GM04504 (cell line): ENCODE results near the gene SUGP2.
"Not testable (repeated sequence)": the region's sequence is repeated elsewhere in the genome, so short reads cannot be mapped to it uniquely, and the experiment has no call there.

ENCODE experiments used
- DNase-seq: peaks from one replicate; pipeline ENCODE4 v3.0.0-alpha.2; 2012; ENCODE audit warnings: low read depth

Gene SUGP2

DNA sequence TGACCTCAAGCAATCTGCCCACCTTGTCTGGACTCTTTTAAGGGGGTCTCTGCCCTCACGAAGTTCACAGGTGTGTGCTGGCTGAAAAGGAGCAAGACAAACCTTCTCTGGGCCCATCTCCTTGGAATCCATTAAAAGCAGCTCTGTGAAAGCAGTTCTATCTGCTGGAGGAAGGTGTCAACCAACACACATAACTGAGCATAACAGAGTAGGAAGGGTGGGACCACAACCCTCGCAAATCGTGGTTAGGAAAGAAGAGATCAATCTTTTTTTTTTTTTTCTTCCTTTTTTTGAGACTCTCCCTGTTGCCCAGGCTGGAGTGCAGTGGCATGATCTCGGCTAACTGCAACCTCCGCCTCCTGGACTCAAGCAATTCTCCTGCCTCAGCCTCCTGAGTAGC, 1.4 kb downstream of the SUGP2 start:
- no peak for DNase-seq

DNA sequence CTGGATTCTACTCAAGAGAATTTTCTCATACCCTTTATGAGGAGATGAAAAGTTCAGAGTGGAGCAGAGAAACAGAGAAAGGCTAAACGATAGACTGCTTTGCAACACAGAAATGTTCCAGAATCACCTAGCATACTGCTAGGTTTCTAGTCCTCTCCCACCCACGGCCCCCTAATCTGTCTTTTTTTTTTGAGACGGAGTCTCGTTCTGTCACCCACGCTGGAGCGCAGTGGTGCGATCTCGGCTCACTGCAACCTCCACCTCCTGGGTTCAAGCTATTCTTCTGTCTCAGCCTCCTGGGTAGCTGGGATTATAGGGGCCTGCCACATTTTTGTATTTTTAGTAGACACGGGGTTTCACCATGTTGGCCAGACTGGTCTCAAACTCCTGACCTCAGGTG, 4.8 kb downstream of the SUGP2 start:
- DNase-seq, result no peak

DNA sequence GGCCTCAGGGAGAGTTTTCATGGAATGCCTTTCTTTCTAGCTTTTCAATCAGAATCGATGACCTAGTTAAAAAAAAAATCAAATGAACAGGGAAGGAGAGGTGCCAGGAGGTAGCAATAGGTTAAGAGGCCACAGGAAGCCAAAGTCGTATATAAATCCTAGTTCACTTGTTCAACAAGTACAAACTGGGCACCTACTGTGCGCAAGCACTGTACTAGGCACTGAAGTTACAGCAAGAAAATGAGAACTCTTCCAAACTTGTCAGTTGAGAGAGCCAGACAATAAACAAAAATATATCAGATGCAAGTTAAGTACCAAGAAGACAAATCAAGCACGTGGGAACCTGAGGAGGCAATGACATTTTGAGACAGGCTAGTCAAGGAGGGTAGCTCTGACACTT, 6.1 kb downstream of the SUGP2 start:
- no peak for DNase-seq

DNA sequence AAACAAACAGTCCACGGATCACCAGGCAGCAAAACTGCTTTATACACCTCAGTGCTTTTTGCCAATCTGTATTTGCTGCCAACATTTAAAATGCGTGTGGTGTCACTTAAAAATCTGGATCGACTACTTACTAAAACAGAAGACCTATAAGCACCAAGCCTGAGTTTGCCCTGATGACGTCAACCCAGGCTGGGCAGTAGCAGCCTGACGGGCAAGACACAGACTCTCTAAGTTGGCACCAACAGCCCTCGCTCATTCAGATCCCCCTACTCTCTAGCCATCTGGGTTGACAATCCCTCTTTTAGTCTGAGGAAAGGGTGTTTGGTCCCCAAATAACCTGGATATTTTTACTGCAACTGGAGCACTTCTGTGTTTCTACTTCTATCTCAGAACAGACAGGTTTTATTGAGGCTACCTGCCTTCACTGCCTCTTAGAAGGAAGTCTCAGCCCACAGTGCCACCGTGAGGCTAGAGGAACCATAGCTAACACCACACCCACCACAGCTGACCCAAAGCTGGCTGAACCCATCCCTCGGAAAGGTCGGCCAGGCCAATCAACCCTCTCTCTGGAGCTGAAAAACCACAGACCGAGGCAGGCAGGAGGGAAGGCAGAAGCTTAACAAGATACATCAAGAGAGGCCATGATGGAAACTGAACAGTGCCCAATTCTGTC, 6.9 kb downstream of the SUGP2 start:
- DNase-seq, result no peak

DNA sequence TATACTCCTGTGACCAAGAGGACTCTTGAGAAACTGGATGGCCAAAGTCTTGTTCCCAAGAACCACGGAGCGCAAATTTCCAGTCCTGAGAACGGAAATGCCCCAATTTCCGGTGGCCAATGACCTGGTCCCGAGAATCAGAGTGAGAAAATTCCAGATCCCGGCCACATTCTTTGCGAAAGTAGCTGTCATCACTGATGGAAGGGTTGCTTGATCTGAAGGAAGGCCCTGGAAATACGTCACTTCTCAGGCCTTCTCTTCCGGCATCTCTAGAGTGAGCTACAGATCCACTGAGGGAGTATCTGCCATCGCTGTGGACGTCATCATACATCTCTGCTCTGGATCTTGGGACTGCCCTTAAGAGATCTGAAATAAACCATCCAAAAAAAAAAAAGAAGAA, 7.5 kb downstream of the SUGP2 start:
- no peak for DNase-seq

DNA sequence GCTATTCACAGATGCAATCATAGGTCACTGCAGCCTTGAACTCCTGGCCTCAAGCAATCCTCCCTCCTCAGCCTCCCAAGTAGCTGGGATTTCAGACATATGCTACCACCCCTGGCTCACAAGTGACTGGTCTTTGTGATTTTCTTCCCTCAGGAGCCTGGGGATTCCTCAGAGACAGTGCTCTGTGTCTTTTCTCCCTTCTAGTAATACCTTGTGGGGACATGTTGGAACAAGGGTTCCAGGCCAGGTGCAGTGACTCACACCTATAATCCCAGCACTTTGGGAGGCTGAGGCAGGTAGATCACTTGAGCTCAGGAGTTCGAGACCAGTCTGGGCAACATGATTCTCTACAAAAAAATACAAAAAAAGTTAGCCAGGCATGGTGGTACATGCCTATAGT, 9.9 kb downstream of the SUGP2 start:
- not testable (repeated sequence) for DNase-seq

DNA sequence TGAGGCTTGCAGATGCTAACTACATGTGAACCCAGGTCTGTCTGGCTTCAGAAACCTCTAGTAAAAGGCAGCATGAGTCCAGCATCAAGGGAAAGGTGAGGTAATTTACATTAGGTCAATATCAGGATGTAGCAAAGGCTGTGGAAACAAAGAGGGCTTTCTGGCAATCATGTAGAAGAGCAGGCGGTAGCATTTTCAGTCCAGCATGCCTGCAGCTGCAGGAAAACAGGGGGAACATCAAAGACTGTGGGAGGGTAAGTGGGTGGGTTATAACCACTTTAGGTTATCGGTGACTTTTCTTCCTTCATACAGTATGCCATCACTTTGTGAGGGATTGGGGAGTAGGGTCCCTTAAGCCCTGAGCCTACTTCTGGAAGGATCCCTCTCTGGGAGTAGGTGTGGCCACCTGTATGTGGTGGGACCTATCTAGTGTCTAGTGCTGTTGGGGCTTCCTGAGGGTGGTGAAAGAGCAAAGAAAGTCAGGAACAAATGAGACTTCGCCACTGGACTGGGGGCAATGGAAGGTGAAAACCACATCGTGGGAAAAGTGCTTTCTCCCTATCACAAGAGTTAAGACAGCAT, 10.8 kb downstream of the SUGP2 start:
- no peak for DNase-seq

DNA sequence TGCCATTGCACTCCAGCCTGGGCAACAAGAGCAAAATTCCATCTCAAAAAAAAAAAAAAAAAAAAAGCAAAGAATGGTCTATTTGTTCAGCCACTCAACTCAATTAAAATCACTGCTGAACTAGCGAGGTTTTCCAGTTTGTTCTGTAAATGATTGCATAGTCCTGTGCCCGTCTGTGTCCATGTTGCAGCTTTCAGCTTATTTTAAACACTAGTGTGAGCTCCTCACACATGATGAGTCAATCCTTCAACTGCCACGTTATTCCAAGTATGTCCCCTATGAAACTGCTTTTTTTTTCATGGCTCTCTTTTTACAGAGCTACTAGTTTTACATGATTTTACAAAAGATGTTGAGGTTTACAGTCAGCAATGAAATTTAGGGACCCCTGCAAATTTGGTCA, 12.2 kb downstream of the SUGP2 start:
- DNase-seq, result no peak

DNA sequence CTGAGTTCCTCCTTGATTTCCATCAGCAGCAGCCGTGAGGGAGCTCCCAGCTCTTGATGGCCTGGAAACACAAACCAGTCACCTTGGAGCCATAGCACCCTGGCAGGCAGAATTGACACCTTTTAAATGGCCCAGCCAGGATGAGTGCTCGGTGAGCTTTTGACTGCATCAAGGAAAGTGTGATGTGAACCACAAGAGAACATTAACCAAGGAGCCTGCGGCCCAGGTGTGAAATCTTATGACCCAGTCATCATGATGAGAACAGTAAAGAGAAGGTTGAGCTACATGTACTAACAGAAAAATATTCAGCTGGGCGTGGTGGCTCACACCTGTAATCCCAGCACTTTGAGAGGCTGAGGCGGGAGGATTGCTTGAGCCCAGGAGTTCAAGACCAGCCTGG, 22.8 kb downstream of the SUGP2 start:
- no peak for DNase-seq

DNA sequence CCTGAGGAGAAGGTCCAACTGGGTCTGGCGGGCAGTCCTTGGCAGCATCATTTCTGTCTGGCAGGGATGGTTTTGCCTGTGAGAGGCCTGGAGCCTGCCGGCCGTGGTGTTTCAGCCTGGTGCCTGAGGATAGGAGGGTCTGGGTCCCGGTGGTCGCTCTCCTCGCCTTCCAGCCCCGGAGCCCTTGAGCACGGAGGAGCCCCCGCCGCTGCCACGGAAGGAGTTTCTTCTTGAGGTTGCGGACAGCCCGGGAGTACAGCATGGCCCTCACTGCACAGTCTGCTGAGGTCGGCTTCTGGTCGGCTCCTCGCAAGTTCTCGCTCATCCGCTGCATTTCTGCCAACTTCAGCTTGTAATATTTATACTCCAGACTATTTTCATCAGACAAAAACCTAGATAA, 23.4 kb downstream of the SUGP2 start:
- no peak for DNase-seq

DNA sequence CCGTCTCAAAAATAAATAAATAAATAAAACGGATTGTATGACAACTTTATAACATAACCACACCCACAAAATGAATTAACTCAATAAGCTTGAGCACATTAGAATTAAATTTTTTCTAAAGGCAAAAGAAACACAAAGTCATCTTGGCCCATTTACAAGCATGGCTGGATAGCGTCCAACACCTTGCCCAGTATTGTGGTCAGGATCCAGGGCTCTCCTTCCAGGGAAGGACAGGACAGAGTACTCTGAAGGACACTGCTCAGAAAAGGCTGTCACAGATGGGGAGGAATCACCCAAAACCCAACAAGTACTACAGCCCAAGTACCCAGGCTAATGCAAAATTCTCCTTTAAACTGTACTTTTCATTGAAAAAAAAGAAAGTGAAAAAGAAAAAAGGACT, 27.1 kb downstream of the SUGP2 start:
- no peak for DNase-seq

DNA sequence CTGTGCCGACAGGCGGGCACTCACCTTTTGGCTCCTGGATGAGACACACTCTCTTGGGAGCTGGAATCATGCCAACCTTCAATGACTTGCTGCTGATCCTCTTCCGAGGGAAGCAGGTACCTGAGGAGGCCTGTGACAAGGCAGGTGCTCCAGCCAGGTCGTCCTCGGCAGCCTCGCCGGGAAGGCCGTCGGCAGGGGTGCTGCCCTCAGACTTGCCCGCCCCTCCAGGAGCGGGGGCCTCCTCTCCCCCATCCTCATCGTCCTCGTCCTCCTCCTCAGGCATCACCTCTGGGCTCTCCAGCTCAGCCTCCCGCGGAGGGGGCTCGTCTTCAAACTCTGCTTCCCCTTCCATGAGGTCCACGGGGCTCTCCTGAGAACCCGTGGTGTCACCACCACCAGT, 29.2 kb downstream of the SUGP2 start:
- no peak for DNase-seq

DNA sequence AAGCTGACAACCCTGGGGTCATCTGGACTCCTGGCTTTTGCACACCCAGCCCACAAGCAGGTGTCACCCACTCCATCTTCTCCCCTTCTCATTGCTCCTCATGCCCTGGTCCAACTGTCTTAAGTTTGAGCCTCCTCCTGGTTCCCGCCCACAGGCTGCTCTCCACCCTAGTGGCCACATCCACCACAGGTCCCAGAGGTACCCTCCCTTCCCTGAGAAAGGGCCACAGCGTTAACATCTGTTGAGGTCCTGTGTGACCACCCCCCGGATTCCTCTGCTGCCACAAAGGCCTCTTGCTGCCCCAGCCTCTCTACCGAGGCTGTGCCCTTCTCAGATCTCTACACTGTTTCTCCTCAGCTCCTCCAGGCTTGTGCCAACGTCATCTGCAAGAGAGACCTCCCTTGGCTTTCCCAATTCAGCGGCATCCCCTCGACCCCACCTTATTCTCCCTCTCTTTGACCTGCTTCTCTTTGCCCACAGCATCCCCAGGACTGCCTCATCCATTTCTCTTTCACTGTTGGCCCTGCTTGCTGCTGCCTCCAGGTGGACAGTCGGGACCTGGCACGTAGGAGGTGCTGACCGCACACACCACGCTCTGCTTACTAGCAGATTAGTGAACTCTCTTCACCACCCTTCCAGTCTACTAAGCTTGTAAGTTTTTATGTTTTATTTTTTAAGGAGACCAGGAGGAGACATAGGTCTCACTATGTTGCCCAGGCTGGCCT, 33.3 kb downstream of the SUGP2 start:
- no peak for DNase-seq

DNA sequence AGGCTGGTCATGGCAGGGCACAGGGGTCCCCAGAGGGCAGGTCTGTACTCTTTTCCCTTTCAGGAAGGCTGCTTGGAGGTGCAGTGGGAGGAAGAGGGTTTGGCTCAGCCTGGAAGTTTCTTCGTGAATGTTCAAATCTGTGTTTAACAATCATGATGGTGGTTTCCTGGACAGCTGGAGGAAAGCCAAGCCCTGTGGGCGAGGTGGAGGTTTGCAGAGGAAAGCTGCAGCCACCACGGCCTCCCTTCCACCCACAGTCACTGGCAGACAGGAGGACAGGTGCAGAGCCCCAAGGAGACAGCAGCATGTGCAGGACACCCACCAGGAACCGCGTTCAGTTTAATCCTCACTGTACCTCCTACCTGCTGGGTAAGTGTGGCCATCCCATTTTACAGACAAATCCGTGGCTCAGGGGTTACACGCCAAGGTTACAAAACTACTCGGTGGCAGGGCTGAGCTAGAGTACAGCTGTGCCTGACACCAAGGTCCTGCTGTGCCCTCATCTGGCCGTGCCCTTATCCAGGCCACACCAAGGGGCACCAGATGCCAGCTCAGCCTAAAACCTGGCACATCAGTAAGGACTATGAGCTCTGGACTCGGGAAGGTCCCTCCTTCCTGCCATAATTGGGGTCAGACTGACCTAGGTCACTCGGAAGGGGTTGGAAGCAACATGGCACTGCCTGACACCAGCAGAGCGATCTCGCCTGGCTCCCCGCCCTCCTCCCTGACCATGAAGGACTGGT, 34.1 kb downstream of the SUGP2 start:
- DNase-seq, result no peak

DNA sequence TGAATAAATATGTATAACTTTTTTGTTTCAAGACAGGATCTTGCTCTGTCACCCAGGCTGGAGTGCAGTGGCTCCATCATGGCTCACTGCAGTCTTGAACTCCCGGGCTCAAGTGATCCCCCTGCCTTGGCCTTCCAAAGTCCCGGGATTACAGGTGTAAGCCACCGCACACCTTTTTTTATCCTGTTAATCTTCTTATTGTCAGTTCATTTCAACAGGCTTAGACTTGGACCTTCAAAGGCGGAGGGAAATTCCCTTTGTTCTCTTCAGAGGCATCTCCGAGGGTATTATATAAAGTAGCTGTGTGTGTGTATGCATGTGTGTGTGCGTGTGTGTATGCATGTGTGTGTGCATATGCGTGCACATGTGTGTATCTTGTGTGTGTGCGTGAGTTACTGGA, 35.0 kb downstream of the SUGP2 start:
- no peak for DNase-seq

DNA sequence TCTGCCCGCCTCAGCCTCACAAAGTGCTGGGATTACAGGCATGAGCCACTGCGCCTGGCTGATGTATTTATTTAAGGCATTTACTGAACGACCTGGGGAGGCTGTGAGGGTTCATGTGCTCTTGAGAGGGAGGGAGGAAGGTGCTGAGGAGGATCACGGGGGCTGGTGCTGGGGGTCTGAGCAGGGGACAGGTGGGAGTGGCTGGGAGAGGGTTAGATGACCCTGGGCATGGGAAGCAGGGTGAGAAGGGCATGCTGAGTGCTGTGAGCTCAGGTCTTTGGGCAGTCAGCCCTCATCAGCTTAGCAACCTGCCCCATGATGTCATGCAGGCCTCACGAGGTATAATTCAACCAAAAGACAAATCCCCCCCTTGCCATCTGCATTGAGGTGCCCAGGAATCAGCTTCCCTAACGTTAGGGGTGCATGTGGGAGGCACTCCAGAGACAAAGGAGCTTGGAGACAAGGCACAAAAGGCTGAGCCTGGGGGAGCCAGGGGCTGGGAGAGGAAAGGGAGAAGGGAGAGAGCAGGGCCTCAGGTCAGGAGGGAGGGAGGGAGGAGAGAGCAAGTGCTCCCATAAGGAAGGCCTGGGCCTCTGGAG, 36.4 kb downstream of the SUGP2 start:
- no peak for DNase-seq

DNA sequence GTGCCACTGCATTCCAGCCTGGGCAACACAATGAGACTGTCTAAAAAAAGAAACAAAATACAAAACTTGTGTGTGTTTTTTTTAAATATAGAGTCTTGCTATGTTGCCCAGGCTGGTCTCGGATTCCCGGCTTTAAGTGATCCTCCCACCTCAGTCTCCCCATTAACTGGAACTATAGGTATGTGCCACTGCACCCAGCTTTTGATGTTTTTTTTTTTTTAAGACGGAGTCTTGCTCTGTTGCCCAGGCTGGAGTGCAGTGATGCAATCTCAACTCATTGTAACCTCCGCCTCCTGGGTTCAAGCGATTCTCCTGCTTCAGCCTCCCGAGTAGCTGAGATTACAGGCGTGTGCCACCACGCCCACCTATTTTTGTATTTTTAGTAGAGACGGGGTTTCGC, 37.0 kb downstream of the SUGP2 start:
- DNase-seq, result no peak

DNA sequence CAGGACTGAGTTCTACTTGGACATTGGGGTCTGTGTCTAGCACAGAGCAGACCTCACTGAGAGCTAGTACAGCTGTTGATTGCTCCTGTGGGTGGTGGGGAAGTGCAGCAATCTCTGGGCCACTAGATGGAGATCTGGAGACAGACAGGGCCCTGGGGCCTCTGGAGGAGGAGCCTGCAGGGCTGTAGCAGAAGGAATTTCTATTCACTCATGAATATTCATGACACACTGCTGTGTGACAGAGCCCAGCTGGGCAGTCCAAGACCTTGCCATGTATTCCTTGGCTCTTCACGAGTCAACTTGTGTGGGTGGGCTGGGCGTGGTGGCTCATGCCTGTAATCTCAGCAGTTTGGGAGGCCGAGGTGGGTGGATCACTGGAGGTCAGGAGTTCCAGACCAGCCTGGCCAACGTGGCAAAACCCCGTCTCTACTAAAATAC, 37.5 kb downstream of the SUGP2 start:
- DNase-seq, result peak; percentile 63

DNA sequence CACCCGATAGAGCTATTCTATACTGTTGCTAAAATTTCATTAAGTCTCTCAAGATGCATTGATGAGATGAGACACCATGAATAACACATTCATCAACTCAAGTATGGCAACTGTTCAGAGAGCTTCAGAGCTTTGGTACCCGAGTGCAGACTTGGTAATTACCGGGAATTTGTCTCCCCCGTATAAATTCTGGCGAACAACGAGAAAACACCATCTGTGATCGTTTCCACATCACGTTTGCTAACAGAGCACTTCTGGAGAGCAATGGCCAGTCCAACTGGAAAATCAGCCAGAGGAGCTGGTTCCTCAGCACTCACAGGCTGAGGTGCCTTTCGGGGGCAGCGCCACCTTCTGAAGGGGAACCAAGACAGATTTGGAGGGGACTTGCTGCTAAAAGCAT, 40.2 kb downstream of the SUGP2 start:
- DNase-seq, result no peak

DNA sequence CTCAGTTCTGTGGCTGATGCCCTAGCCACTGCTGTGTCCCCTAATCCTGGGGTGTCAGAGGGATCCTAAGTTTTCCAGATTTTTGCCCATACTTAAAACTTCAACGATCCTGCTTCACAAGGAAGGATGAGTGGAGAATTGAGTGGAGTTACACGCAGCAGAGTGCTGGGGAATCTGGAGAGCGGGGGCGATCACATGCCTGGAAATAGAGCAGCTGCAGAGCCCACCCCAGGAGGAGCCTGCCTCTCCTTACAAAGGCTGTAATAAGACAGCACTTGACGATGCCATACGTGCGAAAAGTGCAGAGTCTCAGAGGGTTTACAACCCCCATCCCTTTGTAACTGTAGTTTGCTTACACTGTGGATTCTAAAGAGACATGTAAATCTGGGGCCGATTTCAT, 40.6 kb downstream of the SUGP2 start:
- DNase-seq, result no peak

DNA sequence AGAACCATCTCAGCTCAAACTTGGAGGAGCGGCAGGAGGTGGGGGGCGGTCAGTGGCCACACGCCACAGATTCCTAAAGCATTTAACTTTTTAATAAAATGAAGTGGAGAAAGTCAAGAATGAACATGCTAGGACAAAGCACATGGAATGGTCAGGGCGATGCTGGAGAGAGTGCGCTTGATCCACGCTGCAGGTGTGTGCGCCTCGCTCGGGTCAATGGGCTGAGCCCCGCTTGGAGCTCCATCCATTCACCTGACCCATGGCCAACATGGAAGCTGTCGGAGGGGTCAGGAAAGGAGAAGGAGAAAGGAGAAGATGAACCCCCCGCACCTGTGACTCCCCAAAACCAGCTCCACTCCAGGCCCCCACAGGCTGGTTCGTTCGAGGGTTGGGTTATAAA, 41.8 kb downstream of the SUGP2 start:
- no peak for DNase-seq

DNA sequence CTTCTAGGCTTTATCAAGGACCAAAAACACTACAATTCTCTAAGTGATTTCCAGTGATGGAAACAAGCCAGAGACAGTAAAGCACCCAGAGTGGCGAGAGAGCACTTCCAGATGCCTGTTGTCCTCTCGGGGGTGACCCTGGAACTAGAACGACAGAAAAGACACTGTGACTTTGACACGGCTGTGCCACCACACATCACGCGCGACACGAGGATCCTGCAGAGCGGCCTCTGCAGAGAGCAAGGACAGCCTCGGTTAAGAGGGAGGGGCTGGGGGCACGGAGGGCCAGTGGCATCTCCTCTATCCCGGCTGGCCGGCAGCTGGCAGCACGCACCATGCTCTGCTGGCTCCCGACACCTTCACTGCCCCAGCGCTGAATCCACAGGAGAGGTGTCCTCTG, 42.3 kb downstream of the SUGP2 start:
- no peak for DNase-seq
